Upper lobe of right lung (tissue), 1 donor: ENCODE data around the gene CHTF8. TPM values are rescaled to one million over a fixed set of nuclear protein-coding genes. Genes with fewer than 3 reads are reported as not detected.
A peak's percentile ranks its signal among the peaks of the same experiment; 100 is the strongest.

Experiments used
- ATAC-seq: fragments of 200-7000 bp; cut with Tn5 transposase; one replicate; pipeline ENCODE4 v1.9.1; 2020; ENCODE audit warnings: mild to moderate bottlenecking, moderate library complexity
- DNase-seq: peaks from one replicate; pipeline ENCODE4 v3.0.0-alpha.2; 2020
- H3K27ac ChIP-seq: fragments of 200-600 bp; one replicate; pipeline ENCODE4 v1.8.0; 2022
- H3K27me3 ChIP-seq: fragments of 200-600 bp; one replicate; pipeline ENCODE4 v1.8.0; 2022; ENCODE audit warnings: mild to moderate bottlenecking
- H3K36me3 ChIP-seq: fragments of 200-600 bp; one replicate; pipeline ENCODE4 v1.8.0; 2022
- H3K4me1 ChIP-seq: fragments of 200-600 bp; one replicate; pipeline ENCODE4 v1.8.0; 2022
- H3K4me3 ChIP-seq: fragments of 200-600 bp; one replicate; pipeline ENCODE4 v1.8.0; 2022; ENCODE audit warnings: mild to moderate bottlenecking
- H3K9me3 ChIP-seq: fragments of 200-600 bp; one replicate; pipeline ENCODE4 v1.8.0; 2022
- CTCF ChIP-seq: fragments of 200-600 bp; IDR thresholded peaks from one replicate; pipeline ENCODE4 v1.8.0; 2022; ENCODE audit warnings: antibody characterized with exemption
- intact Hi-C: fragments of 100-400 bp; cut with DNase I; formaldehyde crosslinking; loops from one replicate; pipeline ENCODE4 v1.11.0; 2022
- total RNA-seq: library from RNA; stranded (reverse); fragmentation: NEBNext Ultra II Directional; extraction: Animal tissue kit (Norgen Biotek cat#: 25700); gene quantifications from one replicate; pipeline ENCODE4 v1.2.1, GENCODE V29; 2021
- donor health status: DM: no; HTN: yes; CAD: no; lungs with severe emphysema.

CHTF8 gene
- total RNA-seq, 1 donor from 2014 or later = 97.3 TPM

GRCh38 chr16:69106491-69107315 is 25.7 kb downstream of the CHTF8 start:
- no peak for ATAC-seq
- Histone ChIP-seq H3K4me1 (peaks cover 28% of the 10 kb centered on the region), H3K9me3 (no peaks in the 10 kb centered on the region), H3K27ac (no peak overlapping the region), H3K36me3 (peaks cover 22% of the 10 kb centered on the region), H3K4me3 (peak overlapping the region; percentile 51), H3K27me3 (peaks cover 11% of the 10 kb centered on the region)
- intact Hi-C loops = no loop called here
- TF ChIP-seq CTCF = no peak
- DNase-seq = no peak

GRCh38 chr16:69105501-69106361 is 26.7 kb downstream of the CHTF8 start, which contains the start of gene HAS3:
HAS3 (plus strand) TSS chr16:69105653; CDS start chr16:69109396, 3,743 bp downstream.
- peak within 1 kb of the TSS; percentile 11 for H3K27ac ChIP-seq
- peak; percentile 19 for TF ChIP-seq CTCF
- H3K27me3 ChIP-seq = peaks cover 11% of the 10 kb centered on the region
- ATAC-seq (peak; percentile 85), DNase-seq (peak; percentile 90)
- no peaks in the 10 kb centered on the region for H3K9me3 ChIP-seq
- H3K36me3 ChIP-seq = peaks cover 16% of the 10 kb centered on the region
- intact Hi-C loops = no loop called here
- H3K4me3 ChIP-seq = peak within 1 kb of the TSS; percentile 55
- H3K4me1 ChIP-seq = peaks cover 28% of the 10 kb centered on the region

- ATAC-seq (peak; percentile 81), DNase-seq (peak; percentile 66)
- H3K4me3 ChIP-seq = peak overlapping the region; percentile 30
- H3K27ac ChIP-seq = peak overlapping the region; percentile 81
- H3K36me3 ChIP-seq = no peaks in the 10 kb centered on the region
- no peaks in the 10 kb centered on the region for H3K9me3 ChIP-seq
- intact Hi-C loops = no loop called here
- H3K4me1 ChIP-seq = no peaks in the 10 kb centered on the region
- no peak for TF ChIP-seq CTCF
- no peaks in the 10 kb centered on the region for H3K27me3 ChIP-seq
These were observed 32.2 kb downstream of the CHTF8 start for GRCh38 chr16:69100071-69100691.

- DNase-seq (peak; percentile 83), ATAC-seq (peak; percentile 83)
- Histone ChIP-seq H3K27me3 (no peaks in the 10 kb centered on the region), H3K36me3 (no peaks in the 10 kb centered on the region), H3K4me1 (peaks cover 2% of the 10 kb centered on the region), H3K27ac (peak overlapping the region; percentile 24), H3K9me3 (no peaks in the 10 kb centered on the region), H3K4me3 (no peak overlapping the region)
- no peak for TF ChIP-seq CTCF
- intact Hi-C loops = no loop called here
These were observed 37.2 kb downstream of the CHTF8 start for GRCh38 chr16:69095193-69095592.

- no peak for DNase-seq
- no peak for TF ChIP-seq CTCF
- no peak for ATAC-seq
- H3K27ac ChIP-seq = no peak overlapping the region
- intact Hi-C loops = no loop called here
- H3K4me3 ChIP-seq = no peak overlapping the region
- H3K4me1 ChIP-seq = peaks cover 6% of the 10 kb centered on the region
- H3K9me3 ChIP-seq = no peaks in the 10 kb centered on the region
- H3K36me3 ChIP-seq = no peaks in the 10 kb centered on the region
- H3K27me3 ChIP-seq = no peaks in the 10 kb centered on the region
These were observed 37.9 kb downstream of the CHTF8 start for GRCh38 chr16:69094501-69094900.
